OCI-LY7 (cell line): Measurements from ENCODE around the gene TDRD9. TPM values are rescaled to one million over a fixed set of nuclear protein-coding genes. Genes with fewer than 3 reads are reported as not detected.

Experiments used
- BruUV-seq: library from RNA; stranded (reverse); fragments of 400-500 nt; replicated peaks from 2 replicates; lab custom pipeline; 2021; lab: Mats Ljungman, UMichigan
- CTCF ChIA-PET: fragments of 300-600 bp; sonication (Branson Sonifier 250); formaldehyde crosslinking; loops from one replicate; lab custom pipeline; 2022; ENCODE audit warnings: antibody characterized with exemption; ENCODE audit not compliant: unreplicated experiment; lab: Charles Lee
- POLR2A ChIA-PET: fragments of 300-600 bp; sonication (Branson Sonifier 250); formaldehyde crosslinking; loops from one replicate; lab custom pipeline; 2022; ENCODE audit warnings: antibody characterized with exemption; lab: Charles Lee
- DNase-seq: peaks from one replicate; pipeline ENCODE4 v3.0.0-alpha.2; 2015; ENCODE audit warnings: low spot score
- H2AFZ ChIP-seq: fragments of 200-600 bp; sonication (generic), shearing (Covaris generic); 2 replicates; pipeline ENCODE4 v1.6.1; 2014; ENCODE audit warnings: mild to moderate bottlenecking, antibody characterized with exemption, low read length, moderate library complexity
- H3K27ac ChIP-seq: fragments of 200-600 bp; sonication (generic); 2 replicates; pipeline ENCODE4 v1.5.1; 2014; ENCODE audit warnings: mixed run types, low read depth, mild to moderate bottlenecking, moderate library complexity, low read length, inconsistent platforms; ENCODE audit not compliant: poor library complexity, severe bottlenecking
- H3K36me3 ChIP-seq: fragments of 200-600 bp; sonication (generic); 2 replicates; pipeline ENCODE4 v1.6.1; 2014; ENCODE audit warnings: mild to moderate bottlenecking, antibody characterized with exemption, low read length, moderate library complexity, mixed read lengths; ENCODE audit not compliant: insufficient read depth
- H3K4me1 ChIP-seq: fragments of 200-600 bp; sonication (generic); 2 replicates; pipeline ENCODE4 v1.5.1; 2014; ENCODE audit warnings: mild to moderate bottlenecking, low read length; ENCODE audit not compliant: insufficient read depth, poor library complexity, severe bottlenecking
- H3K4me2 ChIP-seq: fragments of 200-600 bp; sonication (generic); 2 replicates; pipeline ENCODE4 v1.6.1; 2014; ENCODE audit warnings: mild to moderate bottlenecking, low read length
- H3K4me3 ChIP-seq: fragments of 200-600 bp; sonication (generic); 2 replicates; pipeline ENCODE4 v1.5.1; 2014; ENCODE audit warnings: mild to moderate bottlenecking, low read depth, low read length; ENCODE audit not compliant: poor library complexity, severe bottlenecking
- H3K79me2 ChIP-seq: fragments of 200-600 bp; sonication (generic); 2 replicates; pipeline ENCODE4 v1.6.1; 2016; ENCODE audit warnings: low read depth, mild to moderate bottlenecking, low read length, moderate library complexity, mixed read lengths; ENCODE audit not compliant: insufficient read depth
- H3K9me2 ChIP-seq: fragments of 200-600 bp; sonication (generic); 2 replicates; pipeline ENCODE4 v1.6.1; 2016; ENCODE audit warnings: mild to moderate bottlenecking, low read length, mixed read lengths; ENCODE audit not compliant: insufficient read depth
- H3K9me3 ChIP-seq: fragments of 200-600 bp; sonication (generic); 2 replicates; pipeline ENCODE4 v1.6.1; 2014; ENCODE audit warnings: mild to moderate bottlenecking, mixed run types, low read length, mixed read lengths
- H4K20me1 ChIP-seq: fragments of 200-600 bp; sonication (generic); 2 replicates; pipeline ENCODE4 v1.6.1; 2014; ENCODE audit warnings: mild to moderate bottlenecking, antibody characterized with exemption, low read length, moderate library complexity, mixed read lengths; ENCODE audit not compliant: insufficient read depth
- CTCF ChIP-seq: fragments of 200-600 bp; sonication (generic); conservative IDR thresholded peaks from 2 replicates; pipeline ENCODE4 v1.5.1; 2014; ENCODE audit warnings: mild to moderate bottlenecking, antibody characterized with exemption, low read length, moderate library complexity, mixed read lengths
- EZH2phosphoT487 ChIP-seq: fragments of 200-600 bp; sonication (generic); IDR thresholded peaks from 2 replicates; pipeline ENCODE4 v1.6.1; 2018; ENCODE audit warnings: low read depth, borderline replicate concordance, mild to moderate bottlenecking, mixed run types, antibody characterized with exemption, low read length, moderate library complexity, mixed read lengths
- intact Hi-C: fragments of 100-400 bp; cut with micrococcal nuclease; formaldehyde crosslinking; loops from one replicate; pipeline ENCODE4 v1.10.0; 2022; ENCODE audit not compliant: unreplicated experiment
- total RNA-seq, 2 experiments: library from RNA; depleted of rRNA in 1 of 2; stranded (reverse); fragments of >200 nt in 1 of 2; shearing (Covaris generic) in 1 of 2; gene quantifications; 2 replicates each; pipeline ENCODE4 v1.2.3, GENCODE V29; 2014 to 2022

TDRD9 gene
- total RNA-seq, 2 experiments from 2014 or later: not detected

DNA sequence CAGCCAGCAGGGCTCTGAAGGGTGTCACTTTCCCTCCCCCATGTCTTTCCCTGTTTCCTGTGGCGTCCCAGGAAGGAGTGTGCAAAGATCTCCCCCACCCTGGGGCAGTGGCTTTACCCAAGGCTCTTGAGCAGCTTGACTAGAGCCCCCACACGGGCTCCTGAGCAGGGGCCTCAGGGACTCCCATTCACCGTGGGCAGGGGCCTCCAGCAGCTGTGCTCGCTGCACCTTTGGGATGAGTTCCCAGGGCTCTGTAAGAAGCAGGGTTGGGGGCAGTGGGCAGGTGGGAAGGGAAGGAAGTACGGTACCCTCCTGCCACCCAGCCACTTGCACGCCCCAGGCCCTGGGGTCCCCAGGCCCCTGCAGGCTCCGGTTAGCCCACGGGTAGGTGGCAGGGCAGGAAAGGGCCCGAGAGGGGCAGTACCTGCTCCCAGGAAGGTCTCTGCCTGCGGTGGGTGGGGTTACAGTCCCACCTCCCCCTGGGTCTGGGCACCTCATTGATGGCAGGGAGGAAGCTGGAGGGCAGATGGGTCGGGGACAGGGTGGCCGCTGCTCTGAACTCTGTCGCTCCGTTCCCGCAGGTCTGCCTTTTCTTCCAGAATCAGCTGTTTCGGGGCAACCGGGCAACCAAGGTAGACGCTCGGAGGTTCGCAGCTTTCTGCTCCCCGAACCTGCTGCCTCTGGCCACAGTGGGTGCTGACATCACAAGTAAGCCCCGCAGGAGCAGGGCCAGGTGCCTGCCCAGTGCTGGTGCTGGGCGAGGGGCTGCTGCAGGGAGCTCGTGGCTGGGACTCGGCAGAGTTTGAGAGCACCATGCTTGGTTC lies 170.2 kb downstream of the TDRD9 start:
- Histone ChIP-seq H2AFZ (no peak overlapping the region), H3K4me1 (peaks cover 3% of the 10 kb centered on the region), H3K9me3 (no peaks in the 10 kb centered on the region), H3K4me2 (no peak overlapping the region), H3K9me2 (no peaks in the 10 kb centered on the region), H3K27ac (no peak overlapping the region), H3K79me2 (no peaks in the 10 kb centered on the region), H3K36me3 (no peaks in the 10 kb centered on the region), H4K20me1 (no peaks in the 10 kb centered on the region), H3K4me3 (no peak overlapping the region)
- no peak for DNase-seq
- POLR2A ChIA-PET: no interaction called here
- TF ChIP-seq CTCF (no peak), EZH2phosphoT487 (no peak)
- no TSS peak for BruUV-seq
- intact Hi-C loops: no loop called here
- CTCF ChIA-PET: interaction anchor here (0.6 kb wide), 1 partner anchor 483 kb away, joined by 3 read pairs; no protein-coding TSS in a partner anchor

- Histone ChIP-seq H4K20me1 (no peaks in the 10 kb centered on the region), H3K27ac (no peak overlapping the region), H3K4me3 (no peak overlapping the region), H3K36me3 (no peaks in the 10 kb centered on the region), H3K79me2 (no peaks in the 10 kb centered on the region), H3K4me1 (peaks cover 3% of the 10 kb centered on the region), H3K4me2 (no peak overlapping the region), H2AFZ (no peak overlapping the region), H3K9me2 (no peaks in the 10 kb centered on the region), H3K9me3 (no peaks in the 10 kb centered on the region)
- ChIA-PET CTCF (no interaction called here), POLR2A (no interaction called here)
- TF ChIP-seq EZH2phosphoT487 (no peak), CTCF (no peak)
- BruUV-seq: no TSS peak
- intact Hi-C loops: no loop called here
- no peak for DNase-seq
Observed at GRCh38 chr14:104099096-104100041, 171.1 kb downstream of the TDRD9 start.
